ENCODE data around the gene IGLL1.
"Not testable (repeated sequence)": the region's sequence is repeated elsewhere in the genome, so short reads cannot be mapped to it uniquely, and the experiment has no call there.

The IGLL1 gene

GRCh38 chr22:23540837-23541236 lies 39.3 kb downstream of the IGLL1 start:
- not testable (repeated sequence) for DNase-seq (ENCODE audit: low read depth)

- DNase-seq (ENCODE audit: low read depth): not testable (repeated sequence)
These were observed 40.3 kb downstream of the IGLL1 start for GRCh38 chr22:23539839-23540198.

GRCh38 chr22:23539135-23539838 lies 40.8 kb downstream of the IGLL1 start:
- DNase-seq (ENCODE audit: low read depth): peak; percentile 54

- DNase-seq (ENCODE audit: low read depth): not testable (repeated sequence)
These were observed 41.4 kb downstream of the IGLL1 start for GRCh38 chr22:23538696-23539030.

- DNase-seq (ENCODE audit: low read depth): not testable (repeated sequence)
These were observed 42.0 kb downstream of the IGLL1 start for GRCh38 chr22:23537830-23538695.

- DNase-seq (ENCODE audit: low read depth): no peak
These were observed 42.7 kb downstream of the IGLL1 start for GRCh38 chr22:23537416-23537815.

- DNase-seq (ENCODE audit: low read depth): no peak
These were observed 43.2 kb downstream of the IGLL1 start for GRCh38 chr22:23536821-23537345.

GRCh38 chr22:23535790-23536661 lies 44.1 kb downstream of the IGLL1 start:
- not testable (repeated sequence) for DNase-seq (ENCODE audit: low read depth)

- no peak for DNase-seq (ENCODE audit: low read depth)
These were observed 45.0 kb downstream of the IGLL1 start for GRCh38 chr22:23534851-23535717.

GRCh38 chr22:23534201-23534850 lies 45.8 kb downstream of the IGLL1 start:
- no peak for DNase-seq (ENCODE audit: low read depth)

GRCh38 chr22:23533771-23534191 lies 46.3 kb downstream of the IGLL1 start:
- no peak for DNase-seq (ENCODE audit: low read depth)

- no peak for DNase-seq (ENCODE audit: low read depth)
These were observed 46.7 kb downstream of the IGLL1 start for GRCh38 chr22:23533328-23533762.

- no peak for DNase-seq (ENCODE audit: low read depth)
These were observed 47.4 kb downstream of the IGLL1 start for GRCh38 chr22:23532731-23533130.

- no peak for DNase-seq (ENCODE audit: low read depth)
These were observed 48.0 kb downstream of the IGLL1 start for GRCh38 chr22:23531966-23532705.

- DNase-seq (ENCODE audit: low read depth): no peak
These were observed 48.7 kb downstream of the IGLL1 start for GRCh38 chr22:23531283-23531956.

GRCh38 chr22:23530766-23531282 lies 49.3 kb downstream of the IGLL1 start:
- no peak for DNase-seq (ENCODE audit: low read depth)

GRCh38 chr22:23530106-23530505 lies 50.0 kb downstream of the IGLL1 start:
- DNase-seq (ENCODE audit: low read depth): no peak

GRCh38 chr22:23529166-23530103 lies 50.7 kb downstream of the IGLL1 start:
- no peak for DNase-seq (ENCODE audit: low read depth)
